Breast epithelium (tissue), 4 donors: ENCODE data around the gene SLC25A5. TPM values are rescaled to one million over a fixed set of nuclear protein-coding genes. Genes with fewer than 3 reads are reported as not detected.
"Not testable (repeated sequence)": the region's sequence is repeated elsewhere in the genome, so short reads cannot be mapped to it uniquely, and the experiment has no call there.

Source experiments
- DNase-seq, 2 donors: peaks; one replicate each; pipeline ENCODE4 v3.0.0-alpha.2; 2019; ENCODE audit warnings: low spot score in 2 of 2
- H3K27ac ChIP-seq, 2 donors: fragments of 200-600 bp; sonication (generic) in 1 of 2; one replicate each; pipeline ENCODE4 v1.5.1; 2016 to 2019; ENCODE audit warnings: mild to moderate bottlenecking in 1 of 2
- H3K27me3 ChIP-seq, 2 donors: fragments of 200-600 bp; sonication (generic) in 1 of 2; one replicate each; pipeline versions ENCODE4 v1.5.1 to v1.6.0; 2017 to 2019; ENCODE audit warnings: control low read depth in 1 of 2, mild to moderate bottlenecking in 1 of 2
- H3K36me3 ChIP-seq: fragments of 200-600 bp; one replicate; pipeline ENCODE4 v1.5.1; 2019
- H3K4me1 ChIP-seq, 2 donors: fragments of 200-600 bp; sonication (generic); one replicate each; pipeline ENCODE4 v1.5.1; 2016 to 2019; ENCODE audit warnings: control low read depth in 1 of 2
- H3K4me3 ChIP-seq, 3 donors: fragments of 200-600 bp; sonication (generic); 1 replicate in 2 of 3; 2 replicates in 1 of 3; pipeline ENCODE4 v1.5.1; 2016 to 2019; ENCODE audit warnings: mild to moderate bottlenecking in 3 of 3, moderate library complexity in 2 of 3
- H3K9me3 ChIP-seq, 2 donors: fragments of 200-600 bp; sonication (generic) in 1 of 2; one replicate each; pipeline ENCODE4 v1.5.1; 2016 to 2019; ENCODE audit warnings: control low read depth in 1 of 2
- POLR2A ChIP-seq: fragments of 450-650 bp; IDR thresholded peaks from one replicate; pipeline ENCODE4 v1.6.1; 2016; ENCODE audit warnings: antibody characterized with exemption, mild to moderate bottlenecking, moderate library complexity
- POLR2AphosphoS5 ChIP-seq, 3 donors: sonication (generic); formaldehyde crosslinking; IDR thresholded peaks; one replicate each; pipeline ENCODE4 v1.6.1; 2017; ENCODE audit warnings: antibody characterized with exemption in 3 of 3
- intact Hi-C: fragments of 100-400 bp; cut with DNase I; formaldehyde crosslinking; loops from one replicate; pipeline ENCODE4 v1.15.1; 2023; ENCODE audit warnings: low total_unique reads
- total RNA-seq, 3 donors: library from RNA; depleted of rRNA; stranded (reverse); fragments of >200 nt; gene quantifications; one replicate each; pipeline ENCODE4 v1.1.0, GENCODE V29; 2016
- TF ChIP-seq, protein P1 (sequence below), 3 donors: fragments of 450-650 bp; IDR thresholded peaks; one replicate each; pipeline ENCODE4 v1.5.1; 2016 to 2017; ENCODE audit warnings: antibody characterized with exemption in 3 of 3, mild to moderate bottlenecking in 3 of 3, moderate library complexity in 3 of 3

Gene SLC25A5
- total RNA-seq, 3 donors from 2014 or later, result 153 to 190 (median 164) TPM

DNA sequence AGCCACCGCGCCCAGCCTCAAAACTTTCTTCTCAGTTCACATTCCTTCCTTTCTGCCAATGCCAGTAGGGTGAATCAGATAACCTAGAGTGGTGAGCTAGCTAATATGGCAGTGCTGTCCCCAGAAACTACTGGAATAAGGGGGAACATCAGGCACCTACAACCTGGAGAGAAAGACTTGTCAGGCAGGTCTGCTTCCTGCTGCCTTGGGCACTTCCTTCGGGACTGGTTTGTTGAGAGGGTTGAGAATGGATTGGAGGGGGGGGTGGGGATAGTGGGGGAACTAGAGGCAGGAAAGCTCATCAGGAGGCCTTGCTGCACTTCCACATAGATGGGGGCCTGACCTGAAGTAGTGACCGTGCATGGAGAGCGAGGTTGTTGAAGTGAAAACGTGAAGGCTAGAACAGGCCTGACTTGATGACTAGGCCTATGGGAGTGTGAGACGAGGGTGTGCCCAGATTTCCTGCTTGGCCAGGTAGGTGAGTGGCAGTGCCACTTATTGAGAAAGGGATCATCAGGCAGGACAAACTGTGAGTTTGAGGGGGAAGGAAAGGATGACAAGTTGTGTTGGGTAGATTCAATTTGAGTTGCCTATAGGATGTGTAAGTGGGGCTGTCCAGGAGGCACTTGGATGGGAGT lies 33.4 kb downstream of the SLC25A5 start:
- Histone ChIP-seq H3K4me1 (no peaks in the 10 kb centered on the region), H3K27me3 (no peaks in the 10 kb centered on the region), H3K9me3 (no peaks in the 10 kb centered on the region), H3K4me3 (no peak overlapping the region), H3K36me3 (no peaks in the 10 kb centered on the region), H3K27ac (peak overlapping the region; percentile 71 to 88)
- no peak for TF ChIP-seq POLR2A
- TF ChIP-seq, protein P1, sequence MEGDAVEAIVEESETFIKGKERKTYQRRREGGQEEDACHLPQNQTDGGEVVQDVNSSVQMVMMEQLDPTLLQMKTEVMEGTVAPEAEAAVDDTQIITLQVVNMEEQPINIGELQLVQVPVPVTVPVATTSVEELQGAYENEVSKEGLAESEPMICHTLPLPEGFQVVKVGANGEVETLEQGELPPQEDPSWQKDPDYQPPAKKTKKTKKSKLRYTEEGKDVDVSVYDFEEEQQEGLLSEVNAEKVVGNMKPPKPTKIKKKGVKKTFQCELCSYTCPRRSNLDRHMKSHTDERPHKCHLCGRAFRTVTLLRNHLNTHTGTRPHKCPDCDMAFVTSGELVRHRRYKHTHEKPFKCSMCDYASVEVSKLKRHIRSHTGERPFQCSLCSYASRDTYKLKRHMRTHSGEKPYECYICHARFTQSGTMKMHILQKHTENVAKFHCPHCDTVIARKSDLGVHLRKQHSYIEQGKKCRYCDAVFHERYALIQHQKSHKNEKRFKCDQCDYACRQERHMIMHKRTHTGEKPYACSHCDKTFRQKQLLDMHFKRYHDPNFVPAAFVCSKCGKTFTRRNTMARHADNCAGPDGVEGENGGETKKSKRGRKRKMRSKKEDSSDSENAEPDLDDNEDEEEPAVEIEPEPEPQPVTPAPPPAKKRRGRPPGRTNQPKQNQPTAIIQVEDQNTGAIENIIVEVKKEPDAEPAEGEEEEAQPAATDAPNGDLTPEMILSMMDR (IDR thresholded peaks at IDR 0.05), result no peak
- TF ChIP-seq POLR2AphosphoS5 (IDR thresholded peaks at IDR 0.05), result no peak
- no peak for DNase-seq
- intact Hi-C loops, result no loop called here

DNA sequence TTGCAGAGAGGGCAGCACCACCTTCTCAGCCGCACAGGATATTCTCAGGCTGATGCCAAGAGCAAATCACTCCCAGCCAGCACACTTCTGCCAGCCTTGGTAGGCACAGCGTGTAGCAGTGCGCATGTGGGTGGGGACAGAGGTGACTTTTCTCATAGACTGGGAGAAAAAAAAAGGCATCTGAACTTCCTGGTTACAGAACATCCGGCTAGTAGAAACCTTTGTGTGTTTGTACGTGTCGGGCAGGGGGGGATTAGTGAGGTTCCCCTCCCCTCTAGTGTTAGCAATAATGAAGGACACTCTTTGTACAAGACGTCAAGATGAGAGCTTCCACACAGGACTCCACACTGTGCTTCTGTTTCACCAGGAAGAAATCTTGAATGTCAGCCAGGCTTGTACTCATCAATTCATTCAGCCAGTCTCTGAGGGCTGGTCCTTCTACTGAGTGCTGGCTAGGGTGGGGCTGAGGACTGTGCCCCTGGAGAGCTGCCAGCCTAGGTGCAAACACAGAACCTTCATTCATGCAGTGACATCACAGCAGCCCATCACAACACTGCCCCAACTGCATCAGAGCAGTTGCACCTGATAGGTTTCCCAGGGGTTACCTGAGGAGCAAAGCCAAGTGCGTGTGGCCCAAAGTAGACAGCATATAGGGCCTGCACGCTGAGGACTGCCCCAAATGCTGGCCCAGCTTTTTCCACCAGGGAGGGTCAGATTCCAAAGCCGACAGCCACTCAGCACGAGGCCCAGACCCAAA lies 34.7 kb downstream of the SLC25A5 start:
- DNase-seq, result peak in 1 of 2 donors; percentile 64
- no peaks in the 10 kb centered on the region for H3K4me1 ChIP-seq
- H3K4me3 ChIP-seq, result no peak overlapping the region
- peak overlapping the region; percentile 71 to 88 for H3K27ac ChIP-seq
- no peak for TF ChIP-seq POLR2A
- TF ChIP-seq, protein P1 (IDR thresholded peaks at IDR 0.05), result no peak
- no peak for TF ChIP-seq POLR2AphosphoS5 (IDR thresholded peaks at IDR 0.05)
- no peaks in the 10 kb centered on the region for H3K9me3 ChIP-seq
- intact Hi-C loops, result no loop called here
- no peaks in the 10 kb centered on the region for H3K27me3 ChIP-seq
- H3K36me3 ChIP-seq, result no peaks in the 10 kb centered on the region

DNA sequence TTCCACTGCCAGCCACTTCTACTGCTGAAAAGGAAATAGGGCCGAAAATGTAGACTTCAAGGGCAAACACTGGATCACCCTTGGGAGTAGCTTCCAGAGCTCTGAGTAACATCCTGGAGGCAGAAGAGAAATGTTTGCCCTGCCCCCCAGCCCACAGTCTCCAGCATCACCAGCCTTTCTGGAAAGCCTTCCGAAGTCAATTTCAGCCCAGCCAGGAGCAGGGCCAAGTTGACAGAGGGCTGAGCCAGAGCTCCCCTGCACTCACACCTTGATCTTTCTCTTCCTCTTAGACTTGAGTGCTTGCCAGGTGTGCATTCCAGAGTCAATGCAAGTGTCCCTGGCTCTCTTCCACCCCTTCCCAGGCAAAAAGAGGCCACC lies 35.2 kb downstream of the SLC25A5 start:
- intact Hi-C loops, result no loop called here
- H3K27ac ChIP-seq, result peak overlapping the region; percentile 71 to 88
- no peaks in the 10 kb centered on the region for H3K9me3 ChIP-seq
- H3K27me3 ChIP-seq, result no peaks in the 10 kb centered on the region
- peak; percentile 50 to 56 for DNase-seq
- H3K4me1 ChIP-seq, result no peaks in the 10 kb centered on the region
- TF ChIP-seq POLR2AphosphoS5 (IDR thresholded peaks at IDR 0.05), result no peak
- TF ChIP-seq, protein P1 (IDR thresholded peaks at IDR 0.05), result no peak
- no peak for TF ChIP-seq POLR2A
- H3K36me3 ChIP-seq, result no peaks in the 10 kb centered on the region
- H3K4me3 ChIP-seq, result no peak overlapping the region

DNA sequence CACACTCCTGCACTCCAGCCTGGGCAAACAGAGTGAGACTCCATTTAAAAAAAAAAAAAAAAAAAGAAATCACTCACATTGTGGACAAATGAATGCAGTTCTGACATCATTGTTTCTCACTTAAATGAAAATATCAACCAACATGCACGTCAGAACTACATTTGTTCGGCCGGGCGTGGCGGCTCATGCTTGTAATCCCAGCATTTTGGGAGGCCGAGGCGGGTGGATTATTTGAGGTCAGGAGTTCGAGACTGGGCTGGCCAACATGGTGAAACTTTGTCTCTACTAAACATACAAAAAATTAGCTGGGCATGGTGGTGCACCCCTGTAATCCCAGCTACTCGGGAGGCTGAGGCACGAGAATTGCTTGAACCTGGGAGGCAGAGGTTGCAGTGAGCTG lies 36.9 kb downstream of the SLC25A5 start:
- H3K36me3 ChIP-seq, intact Hi-C loops, H3K27ac ChIP-seq, H3K4me3 ChIP-seq, DNase-seq, H3K27me3 ChIP-seq, H3K9me3 ChIP-seq, H3K4me1 ChIP-seq: not testable (repeated sequence)

DNA sequence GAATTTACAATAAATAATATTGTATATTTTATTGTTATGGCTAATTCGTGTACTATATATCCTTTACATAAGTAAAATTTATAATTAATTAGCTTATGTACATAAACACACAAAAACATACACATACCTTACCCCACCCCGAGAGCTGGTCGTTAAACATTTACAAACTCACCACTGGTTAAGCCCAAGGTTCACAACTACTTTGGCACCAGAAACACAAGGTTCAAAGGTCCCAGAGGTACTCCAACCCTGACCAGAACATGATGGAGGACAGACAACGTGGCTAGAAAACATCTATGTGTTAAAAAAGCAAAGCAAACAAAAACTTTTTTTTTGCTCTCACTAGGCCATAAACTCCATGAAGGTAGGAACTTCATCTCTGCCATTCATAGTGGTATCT lies 37.7 kb downstream of the SLC25A5 start:
- Histone ChIP-seq H3K27me3 (no peaks in the 10 kb centered on the region), H3K36me3 (no peaks in the 10 kb centered on the region), H3K27ac (no peak overlapping the region), H3K4me3 (no peak overlapping the region), H3K4me1 (no peaks in the 10 kb centered on the region), H3K9me3 (no peaks in the 10 kb centered on the region)
- DNase-seq, result no peak
- TF ChIP-seq, protein P1 (IDR thresholded peaks at IDR 0.05), result no peak
- intact Hi-C loops, result loop anchor here (2.0 kb wide), 1 partner anchor 35 kb away; no protein-coding TSS in a partner anchor
